Right lung (tissue), 5 donors: Measurements from ENCODE around the gene SPATA45. TPM values are rescaled to one million over a fixed set of nuclear protein-coding genes. Genes with fewer than 3 reads are reported as not detected.

Experiments
- DNase-seq, 2 donors: peaks; one replicate each; pipeline ENCODE4 v3.0.0-alpha.2; 2013
- polyA plus RNA-seq, 5 donors: library from polyadenylated mRNA; unstranded; fragments of 120-200 nt; gene quantifications; one replicate each; pipeline versions ENCODE4 v1.2.1 to v1.2.3, GENCODE V29; 2013; ENCODE audit warnings: inconsistent platforms in 1 of 5, low replicate concordance in 1 of 5; ENCODE audit not compliant: insufficient read length in 5 of 5, insufficient read depth in 1 of 5

The SPATA45 gene
- polyA plus RNA-seq, 5 donors: 0.37 to 1.2 (median 0.69) TPM

DNA sequence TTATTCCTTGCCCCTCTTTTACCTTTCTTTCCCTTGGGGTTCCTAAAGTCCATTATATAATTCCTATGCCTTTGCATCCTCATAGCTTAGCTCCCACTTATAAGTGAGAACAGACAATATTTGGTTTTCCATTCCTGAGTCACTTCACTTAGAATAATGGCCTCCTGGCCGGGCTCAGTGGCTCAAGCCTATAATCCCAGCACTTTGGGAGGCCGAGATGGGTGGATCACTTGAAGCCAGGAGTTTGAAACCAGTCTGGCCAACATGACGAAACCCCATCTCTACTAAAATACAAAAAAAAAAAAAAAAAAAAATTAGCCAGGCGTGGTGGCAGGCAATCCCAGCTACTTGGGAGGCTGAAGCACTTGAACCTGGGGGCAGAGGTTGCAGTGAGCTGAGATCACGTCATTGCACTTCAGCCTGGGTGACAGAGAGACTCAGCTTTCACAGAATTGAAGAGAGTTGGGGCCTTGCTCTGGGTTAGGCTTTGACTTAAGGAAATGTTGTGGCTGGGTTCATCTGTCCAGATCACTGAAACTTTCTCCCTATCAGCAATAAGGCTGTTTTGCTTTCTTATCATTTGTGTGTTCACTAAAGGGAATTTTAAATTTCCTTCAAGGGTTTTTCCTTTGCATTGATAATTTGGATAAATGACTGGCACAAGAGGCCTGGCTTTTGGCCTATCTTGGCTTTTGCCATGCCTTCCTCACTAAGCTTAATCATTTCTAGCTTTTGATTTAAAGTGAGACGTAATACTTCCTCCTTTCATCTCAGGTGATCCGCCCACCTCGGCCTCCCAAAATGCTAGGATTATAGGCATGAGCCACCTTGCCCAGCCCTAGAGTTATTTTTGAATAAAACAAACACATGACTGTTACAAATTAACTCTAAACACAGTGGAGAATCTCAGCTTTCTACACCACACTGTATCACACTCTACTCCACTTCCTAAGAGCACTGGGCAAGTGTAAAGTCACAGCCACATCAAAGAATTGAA is 13.9 kb downstream of the SPATA45 start:
- DNase-seq: peak in 1 of 2 donors; percentile 13

GRCh38 chr1:212828395-212828794 is 19.1 kb downstream of the SPATA45 start:
- DNase-seq: no peak

- DNase-seq: no peak
These were observed 19.6 kb downstream of the SPATA45 start for GRCh38 chr1:212827831-212828278.

- DNase-seq: no peak
These were observed 20.2 kb downstream of the SPATA45 start for GRCh38 chr1:212827171-212827776.

DNA sequence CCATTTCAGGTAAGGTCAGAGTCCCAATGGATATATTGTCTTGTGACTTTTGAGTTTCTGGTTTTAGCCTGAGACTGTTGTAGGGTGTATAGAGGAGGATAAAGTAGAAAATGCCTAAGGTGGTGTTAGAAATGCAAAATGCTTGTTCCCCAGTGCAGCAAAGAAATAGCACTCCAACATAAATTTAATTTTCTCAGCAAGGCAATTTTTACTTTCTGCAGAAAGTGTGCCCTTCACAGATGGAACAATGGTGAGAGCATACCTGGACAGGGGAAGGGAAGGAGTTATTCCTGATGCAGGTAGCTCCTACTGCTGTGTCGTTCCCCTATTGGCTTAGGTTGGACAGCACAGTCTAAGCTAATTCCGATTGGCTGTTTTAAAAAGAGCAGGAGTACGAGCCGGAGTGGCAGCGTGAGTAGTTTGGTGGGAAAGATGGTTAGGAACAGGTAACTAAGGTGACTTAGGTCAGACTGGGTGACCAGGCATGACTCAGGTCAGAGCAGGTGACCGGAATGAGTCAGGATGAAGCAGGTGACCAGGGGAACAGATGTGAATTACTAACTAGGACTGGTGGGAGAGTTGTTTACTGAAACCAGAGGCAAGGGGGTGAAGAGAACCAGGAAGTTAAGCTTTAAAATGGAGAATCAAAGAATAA is 21.5 kb downstream of the SPATA45 start:
- no peak for DNase-seq

- no peak for DNase-seq
These were observed 23.2 kb downstream of the SPATA45 start for GRCh38 chr1:212824201-212824600.

DNA sequence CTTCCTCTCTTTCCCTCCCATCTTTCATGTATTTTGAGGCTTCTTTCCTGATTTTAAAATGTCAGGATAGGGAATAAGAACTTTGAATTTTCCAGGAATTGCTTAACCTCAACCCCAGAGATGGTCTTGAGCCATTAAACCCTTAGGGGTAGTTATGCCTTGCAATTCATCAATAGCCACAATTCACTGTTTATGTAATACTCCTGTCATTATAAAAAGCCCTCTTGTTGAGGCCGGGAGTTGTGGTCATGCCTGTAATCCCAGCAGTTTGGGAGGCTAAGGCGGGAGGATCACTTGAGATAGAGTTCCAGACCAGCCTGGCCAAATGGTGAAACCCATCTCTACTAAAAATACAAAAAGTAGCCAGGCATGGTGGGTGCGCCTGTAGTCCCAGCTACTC is 24.5 kb downstream of the SPATA45 start:
- DNase-seq: no peak

- DNase-seq: no peak
These were observed 26.5 kb downstream of the SPATA45 start for GRCh38 chr1:212820969-212821368.

DNA sequence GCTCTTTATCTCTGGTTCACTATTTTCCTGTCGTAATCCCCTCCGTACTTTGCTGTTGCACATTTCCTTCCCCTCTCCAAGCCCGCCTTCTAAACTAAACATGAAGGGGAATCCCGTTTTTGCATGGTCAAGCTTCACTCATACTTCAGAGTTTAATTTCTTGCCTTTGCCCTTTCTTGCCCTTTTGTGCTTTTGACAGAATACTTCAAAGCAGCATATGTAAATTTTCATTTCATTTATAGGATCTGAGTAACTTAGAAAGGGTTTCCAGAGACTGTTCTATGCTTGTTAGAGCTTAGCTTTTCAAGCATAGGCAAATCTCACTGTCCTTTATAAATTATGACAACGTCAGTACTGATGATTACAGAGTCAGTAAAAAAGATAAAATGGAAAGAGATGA is 27.7 kb downstream of the SPATA45 start:
- no peak for DNase-seq

- DNase-seq: no peak
These were observed 30.7 kb downstream of the SPATA45 start for GRCh38 chr1:212816567-212817278.

GRCh38 chr1:212814537-212815334 is 32.7 kb downstream of the SPATA45 start:
- DNase-seq: no peak

- no peak for DNase-seq
These were observed 41.7 kb downstream of the SPATA45 start for GRCh38 chr1:212805767-212806166.

- DNase-seq: no peak
These were observed 49.8 kb downstream of the SPATA45 start for GRCh38 chr1:212797681-212798080.

GRCh38 chr1:212794561-212795014 is 52.9 kb downstream of the SPATA45 start:
- DNase-seq: no peak

- DNase-seq: no peak
These were observed 55.0 kb downstream of the SPATA45 start for GRCh38 chr1:212792396-212792908.

DNA sequence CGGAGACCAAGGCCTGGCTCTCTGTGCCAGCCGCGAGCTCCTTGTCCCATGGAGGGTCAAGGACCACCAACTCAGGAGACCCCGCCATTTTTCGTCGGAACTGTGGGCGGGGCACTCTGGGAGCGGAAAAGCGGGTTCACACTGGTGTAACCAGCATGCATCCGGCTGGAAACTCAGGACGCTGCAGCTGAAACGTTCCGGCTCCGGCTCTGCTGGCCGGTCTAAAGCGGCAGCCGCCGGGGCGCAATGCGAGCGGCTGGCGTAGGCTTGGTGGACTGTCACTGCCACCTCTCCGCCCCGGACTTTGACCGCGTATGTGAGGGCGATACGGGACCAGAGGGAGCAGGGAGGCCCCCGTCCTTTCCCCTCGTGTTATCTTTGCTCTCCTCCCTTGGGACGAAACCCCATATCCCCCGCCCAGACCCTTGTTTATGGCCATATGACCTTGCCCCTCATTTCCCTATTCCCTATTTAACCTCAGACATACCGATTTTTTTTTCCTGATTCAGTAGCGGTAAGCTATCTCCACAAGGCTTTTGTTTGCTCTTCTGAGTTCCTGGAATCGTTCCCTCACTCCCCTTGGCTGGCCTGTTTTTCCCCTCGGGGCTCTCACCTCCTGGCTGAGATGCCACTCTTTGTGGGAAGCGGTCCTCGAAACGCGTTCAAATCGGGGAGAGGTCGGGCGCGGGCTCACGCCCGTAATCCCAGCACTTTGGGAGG is 55.6 kb downstream of the SPATA45 start, which contains the start of the genes NSL1 and TATDN3:
Gene NSL1 (minus strand): TSS at position 102 of the 720 bp plus-strand sequence. CDS start 14 bp downstream, at position 88.
Gene TATDN3 (plus strand): TSS at position 219 of the 720 bp plus-strand sequence. CDS start 28 bp downstream, at position 247.
- DNase-seq: peak; percentile 93 to 95

- no peak for DNase-seq
These were observed 56.2 kb downstream of the SPATA45 start for GRCh38 chr1:212791261-212791675.

DNA sequence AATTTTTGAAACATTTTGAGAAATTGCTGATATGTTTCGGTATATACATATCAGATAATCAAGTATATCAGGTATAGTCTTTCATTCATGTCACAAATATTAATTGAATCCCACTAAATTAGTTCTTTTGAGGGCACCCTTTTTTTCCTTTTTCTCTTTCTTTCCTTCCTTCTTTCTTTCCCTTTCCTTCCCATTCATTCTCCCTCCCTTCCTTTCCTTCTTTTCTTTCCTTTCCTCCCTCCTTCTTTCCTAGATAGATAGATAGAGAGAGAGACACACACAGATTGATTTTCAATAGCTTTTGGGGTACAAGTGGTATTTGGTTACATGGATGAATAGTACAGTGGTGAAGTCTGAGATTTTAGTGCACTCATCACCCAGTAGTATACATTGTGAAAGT is 61.6 kb downstream of the SPATA45 start:
- DNase-seq: no peak

- DNase-seq: no peak
These were observed 63.5 kb downstream of the SPATA45 start for GRCh38 chr1:212783976-212784375.
